Measurements from ENCODE around the gene CAP2. TPM values are rescaled to one million over a fixed set of nuclear protein-coding genes. Genes with fewer than 3 reads are reported as not detected.

The CAP2 gene
- total RNA-seq, 4 donors from 2014 or later = 11.8 to 27.6 (median 15.0) TPM

DNA sequence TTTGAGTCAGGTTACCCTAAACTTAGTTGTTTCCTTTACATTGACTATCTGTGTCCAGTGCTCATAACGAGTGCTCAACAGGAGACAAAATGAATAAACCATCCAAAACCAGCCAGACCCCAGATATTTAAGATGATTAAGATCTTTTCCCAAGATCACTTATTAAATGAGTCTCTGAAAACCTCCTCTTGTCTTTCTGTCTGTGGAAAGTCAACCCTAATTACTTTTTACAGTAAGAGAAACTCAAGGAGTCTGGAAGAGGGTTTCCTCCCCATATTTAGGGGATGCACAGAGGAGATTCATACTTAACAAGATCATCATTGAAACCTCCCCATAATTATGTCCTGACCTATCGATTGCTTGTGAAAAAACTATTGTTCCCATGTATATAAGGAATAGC, 84.0 kb downstream of the CAP2 start:
- TF ChIP-seq, protein P1, sequence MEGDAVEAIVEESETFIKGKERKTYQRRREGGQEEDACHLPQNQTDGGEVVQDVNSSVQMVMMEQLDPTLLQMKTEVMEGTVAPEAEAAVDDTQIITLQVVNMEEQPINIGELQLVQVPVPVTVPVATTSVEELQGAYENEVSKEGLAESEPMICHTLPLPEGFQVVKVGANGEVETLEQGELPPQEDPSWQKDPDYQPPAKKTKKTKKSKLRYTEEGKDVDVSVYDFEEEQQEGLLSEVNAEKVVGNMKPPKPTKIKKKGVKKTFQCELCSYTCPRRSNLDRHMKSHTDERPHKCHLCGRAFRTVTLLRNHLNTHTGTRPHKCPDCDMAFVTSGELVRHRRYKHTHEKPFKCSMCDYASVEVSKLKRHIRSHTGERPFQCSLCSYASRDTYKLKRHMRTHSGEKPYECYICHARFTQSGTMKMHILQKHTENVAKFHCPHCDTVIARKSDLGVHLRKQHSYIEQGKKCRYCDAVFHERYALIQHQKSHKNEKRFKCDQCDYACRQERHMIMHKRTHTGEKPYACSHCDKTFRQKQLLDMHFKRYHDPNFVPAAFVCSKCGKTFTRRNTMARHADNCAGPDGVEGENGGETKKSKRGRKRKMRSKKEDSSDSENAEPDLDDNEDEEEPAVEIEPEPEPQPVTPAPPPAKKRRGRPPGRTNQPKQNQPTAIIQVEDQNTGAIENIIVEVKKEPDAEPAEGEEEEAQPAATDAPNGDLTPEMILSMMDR (IDR thresholded peaks at IDR 0.05) = no peak
- no peak for TF ChIP-seq POLR2A (IDR thresholded peaks at IDR 0.05)
- Histone ChIP-seq H3K27me3 (no peaks in the 10 kb centered on the region), H3K27ac (peak overlapping the region in 1 of 2 donors; percentile 44), H3K4me3 (no peak overlapping the region), H3K36me3 (no peaks in the 10 kb centered on the region), H3K4me1 (peaks cover 0 to 5% of the 10 kb centered on the region in 2 donors), H3K9me3 (no peaks in the 10 kb centered on the region)
- DNase-seq = no peak
- intact Hi-C loops (cut with DNase I; ENCODE audit: low total_unique reads) = no loop called here

DNA sequence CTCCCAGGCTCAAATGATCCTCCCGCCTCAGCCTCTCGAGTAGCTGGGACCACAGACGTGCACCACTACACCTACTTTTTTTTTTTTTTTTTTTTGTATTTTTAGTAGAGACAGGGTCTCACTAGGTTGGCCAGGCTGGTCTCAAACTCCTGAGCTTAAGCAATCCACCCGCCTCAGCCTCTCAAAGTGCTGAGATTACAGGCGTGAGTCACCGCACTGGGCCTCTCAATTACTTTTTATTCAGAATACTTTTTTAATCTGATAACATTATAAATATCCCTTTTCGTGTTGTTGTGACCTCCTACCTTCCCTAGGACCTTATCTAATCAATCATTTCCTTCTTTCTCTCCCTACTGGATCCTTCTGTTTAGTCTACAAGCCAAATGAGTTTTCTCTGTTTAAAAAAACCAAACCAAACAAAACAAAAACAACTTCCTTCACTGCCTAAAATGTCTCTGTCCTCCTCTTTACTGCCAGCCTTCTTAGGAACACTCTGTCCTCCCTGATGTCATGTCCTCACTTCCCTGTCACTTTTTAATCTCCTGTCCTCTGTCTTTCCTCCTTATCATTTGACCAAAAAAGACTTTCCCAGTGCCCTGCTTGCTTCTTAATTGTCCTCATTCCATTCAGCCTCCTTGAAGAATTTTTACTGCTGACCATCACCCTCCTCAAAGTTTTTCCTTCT, 85.0 kb downstream of the CAP2 start:
- H3K9me3 ChIP-seq = no peaks in the 10 kb centered on the region
- H3K27me3 ChIP-seq = no peaks in the 10 kb centered on the region
- H3K4me1 ChIP-seq = peaks cover 0 to 5% of the 10 kb centered on the region in 2 donors
- H3K4me3 ChIP-seq = no peak overlapping the region
- DNase-seq = no peak
- H3K36me3 ChIP-seq = no peaks in the 10 kb centered on the region
- H3K27ac ChIP-seq = peak overlapping the region; percentile 41 to 64
- intact Hi-C loops (cut with DNase I; ENCODE audit: low total_unique reads) = no loop called here
- no peak for TF ChIP-seq POLR2A (IDR thresholded peaks at IDR 0.05)
- TF ChIP-seq, protein P1 (IDR thresholded peaks at IDR 0.05) = no peak

DNA sequence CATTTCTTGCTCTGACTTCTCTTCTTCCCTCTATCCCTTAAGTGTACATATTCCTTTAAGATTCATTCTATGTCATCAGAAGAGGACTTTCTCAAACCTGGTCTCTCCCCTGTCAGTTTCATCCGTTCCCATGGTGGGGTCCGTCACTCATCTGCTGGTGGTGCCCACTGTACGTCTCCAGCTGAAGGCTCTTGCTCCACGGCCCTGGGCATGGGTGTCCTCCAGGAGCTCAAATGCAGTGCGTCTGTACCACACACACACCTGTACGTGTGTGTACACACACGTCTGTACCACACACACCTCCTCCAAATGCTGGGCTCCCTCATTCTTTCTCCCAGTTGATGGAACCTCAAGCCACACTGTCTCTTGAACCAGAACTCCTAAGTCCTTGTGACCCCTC, 85.6 kb downstream of the CAP2 start:
- intact Hi-C loops (cut with DNase I; ENCODE audit: low total_unique reads) = no loop called here
- TF ChIP-seq, protein P1 (IDR thresholded peaks at IDR 0.05) = no peak
- no peak for TF ChIP-seq POLR2A (IDR thresholded peaks at IDR 0.05)
- Histone ChIP-seq H3K9me3 (no peaks in the 10 kb centered on the region), H3K27ac (peak overlapping the region; percentile 41 to 64), H3K4me1 (peaks cover 0 to 5% of the 10 kb centered on the region in 2 donors), H3K4me3 (no peak overlapping the region), H3K36me3 (no peaks in the 10 kb centered on the region), H3K27me3 (no peaks in the 10 kb centered on the region)
- DNase-seq = no peak

DNA sequence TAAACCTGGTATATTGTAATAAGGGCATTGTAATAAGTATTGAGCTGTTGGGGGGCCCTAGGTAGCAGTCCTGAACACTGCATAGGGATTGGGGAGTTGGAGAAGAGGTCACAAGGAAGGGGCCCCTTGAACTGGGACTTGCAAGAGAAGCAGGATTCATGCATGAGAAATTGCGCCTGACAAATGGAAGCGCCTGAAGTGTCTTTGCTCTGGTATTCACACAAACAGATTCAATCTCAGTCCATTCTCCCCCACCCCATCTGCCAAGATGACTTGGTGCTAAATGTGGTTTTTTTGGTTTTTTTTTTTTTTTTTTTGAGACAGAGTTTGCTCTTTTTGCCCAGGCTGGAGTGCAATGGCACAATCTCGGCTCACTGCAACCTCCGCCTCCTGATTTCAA, 87.1 kb downstream of the CAP2 start:
- Histone ChIP-seq H3K27me3 (no peaks in the 10 kb centered on the region), H3K36me3 (no peaks in the 10 kb centered on the region), H3K4me3 (no peak overlapping the region), H3K9me3 (no peaks in the 10 kb centered on the region), H3K27ac (no peak overlapping the region), H3K4me1 (peaks cover 0 to 5% of the 10 kb centered on the region in 2 donors)
- no peak for DNase-seq
- no peak for TF ChIP-seq POLR2A (IDR thresholded peaks at IDR 0.05)
- TF ChIP-seq, protein P1 (IDR thresholded peaks at IDR 0.05) = no peak
- intact Hi-C loops (cut with DNase I; ENCODE audit: low total_unique reads) = no loop called here

DNA sequence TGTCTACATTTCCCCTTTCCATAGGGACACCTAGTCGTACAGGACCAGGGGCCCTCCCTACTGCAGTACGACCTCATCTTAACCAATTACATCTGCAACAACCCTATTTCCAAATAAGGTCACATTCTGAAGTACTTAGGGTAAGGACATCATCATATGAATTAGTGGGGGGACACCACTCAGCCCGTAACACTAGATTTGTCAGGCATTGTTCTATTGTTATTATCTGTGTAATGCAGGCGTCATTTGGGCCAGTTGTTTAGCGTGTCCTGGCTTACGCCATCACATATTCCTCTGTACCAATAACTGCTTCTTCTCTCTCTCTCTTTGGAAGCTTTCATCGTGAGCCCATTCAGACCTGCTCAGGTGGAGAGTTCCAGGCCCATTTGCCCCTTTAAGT, 89.3 kb downstream of the CAP2 start:
- H3K27me3 ChIP-seq = no peaks in the 10 kb centered on the region
- H3K9me3 ChIP-seq = no peaks in the 10 kb centered on the region
- DNase-seq = no peak
- H3K4me3 ChIP-seq = no peak overlapping the region
- H3K36me3 ChIP-seq = no peaks in the 10 kb centered on the region
- H3K27ac ChIP-seq = no peak overlapping the region
- no peak for TF ChIP-seq POLR2A (IDR thresholded peaks at IDR 0.05)
- TF ChIP-seq, protein P1 (IDR thresholded peaks at IDR 0.05) = no peak
- intact Hi-C loops (cut with DNase I; ENCODE audit: low total_unique reads) = no loop called here
- peaks cover 0 to 5% of the 10 kb centered on the region in 2 donors for H3K4me1 ChIP-seq

Data from uterus (tissue), 4 donors.